Left lung (tissue), 10 donors: ENCODE measurements around the gene CREB3L1. TPM values are rescaled to one million over a fixed set of nuclear protein-coding genes. Genes with fewer than 3 reads are reported as not detected.

Experiments used
- ATAC-seq: fragments of 200-7000 bp; cut with Tn5 transposase; one replicate; pipeline ENCODE4 v1.9.1; 2020; ENCODE audit warnings: moderate library complexity
- DNase-seq, 4 donors: peaks; one replicate each; pipeline ENCODE4 v3.0.0-alpha.2; 2013 to 2020
- H3K27ac ChIP-seq, 2 donors: fragments of 200-600 bp; sonication (generic) in 1 of 2; one replicate each; pipeline versions ENCODE4 v1.5.0 to v1.8.0; 2020 to 2021
- H3K27me3 ChIP-seq, 2 donors: fragments of 200-600 bp; sonication (generic) in 1 of 2; one replicate each; pipeline versions ENCODE4 v1.5.0 to v1.8.0; 2020 to 2021
- H3K36me3 ChIP-seq, 2 donors: fragments of 200-600 bp; sonication (generic) in 1 of 2; one replicate each; pipeline versions ENCODE4 v1.5.0 to v1.8.0; 2020 to 2021
- H3K4me1 ChIP-seq, 2 donors: fragments of 200-600 bp; one replicate each; pipeline ENCODE4 v1.8.0; 2021
- H3K4me3 ChIP-seq, 2 donors: fragments of 200-600 bp; sonication (generic) in 1 of 2; one replicate each; pipeline versions ENCODE4 v1.5.0 to v1.8.0; 2020 to 2021; ENCODE audit warnings: mild to moderate bottlenecking in 1 of 2
- H3K9me3 ChIP-seq, 2 donors: fragments of 200-600 bp; sonication (generic) in 1 of 2; one replicate each; pipeline versions ENCODE4 v1.5.0 to v1.8.0; 2020 to 2021
- intact Hi-C, 2 donors: fragments of 100-400 bp; cut with DNase I; formaldehyde crosslinking; loops; one replicate each; pipeline versions ENCODE4 v1.11.2 to v1.14.2; 2022
- polyA plus RNA-seq, 6 donors: library from polyadenylated mRNA; unstranded; fragments of 120-200 nt; gene quantifications; one replicate each; pipeline ENCODE4 v1.2.1, GENCODE V29; 2013; ENCODE audit not compliant: insufficient read length in 6 of 6
- total RNA-seq, 2 donors: library from RNA; stranded (reverse); fragmentation: NEBNext Ultra II Directional; extraction: Animal tissue kit (Norgen Biotek cat#: 25700); gene quantifications; one replicate each; pipeline ENCODE4 v1.2.1, GENCODE V29; 2021
- TF ChIP-seq, protein P1 (sequence below), 2 donors: fragments of 200-600 bp; sonication (generic) in 1 of 2; IDR thresholded peaks; one replicate each; pipeline versions ENCODE4 v1.5.0 to v1.8.0; 2021; ENCODE audit warnings: antibody characterized with exemption in 2 of 2
- donor health status: DM: no; HTN: yes; CAD: no.
- donor health status: DM: no; HTN: no; CAD: no.

CREB3L1 gene
- total and polyA plus RNA-seq, 8 donors: 16.2 to 59.3 (median 26.1) TPM

DNA sequence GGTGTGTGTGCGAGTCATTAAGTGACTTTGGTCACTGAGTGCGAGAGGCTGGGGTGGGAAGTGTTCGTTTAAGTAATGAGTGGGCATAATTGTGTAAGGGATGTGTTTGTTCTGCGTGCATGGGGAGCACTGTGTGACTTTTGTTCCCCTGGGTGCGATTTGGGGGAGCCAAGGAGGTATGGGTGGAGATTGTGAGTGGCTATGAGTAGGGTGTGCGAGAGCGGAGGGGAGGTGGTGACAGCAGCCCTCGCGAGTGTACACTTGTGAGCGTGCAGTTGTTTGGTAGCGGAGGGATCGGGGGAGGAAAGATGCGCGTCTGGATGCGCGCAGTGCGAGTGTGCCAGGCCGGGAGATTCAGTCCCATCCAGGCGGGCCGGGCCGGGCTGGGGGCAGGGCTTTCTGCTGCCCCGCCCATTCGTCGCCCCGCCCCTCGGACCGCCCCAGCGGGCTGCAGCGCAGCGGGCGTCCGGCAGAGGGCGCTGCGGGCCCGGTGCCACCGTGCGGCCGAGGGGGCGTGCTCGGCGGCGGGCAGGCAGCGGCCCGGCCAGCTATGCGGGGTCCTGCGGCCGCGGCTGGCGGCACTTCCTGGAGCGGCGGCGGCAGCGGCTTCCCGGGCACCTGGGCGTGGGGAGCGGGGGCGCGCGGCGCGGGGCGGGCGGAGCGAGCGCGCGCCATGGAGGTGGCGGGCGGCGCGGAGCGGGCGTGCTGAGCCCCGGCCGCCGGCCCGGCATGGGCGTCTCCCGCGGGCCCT is 69.6 kb downstream of the CREB3L1 start, which contains the start of gene DGKZ:
Gene DGKZ (plus strand): TSS at position 578 of the 751 bp plus-strand sequence. CDS start 197 bp downstream, outside the sequence.
- peaks cover 17 to 93% of the 10 kb centered on the region in 2 donors for H3K4me1 ChIP-seq
- DNase-seq: peak; percentile 82 to 99 (median 87)

DNA sequence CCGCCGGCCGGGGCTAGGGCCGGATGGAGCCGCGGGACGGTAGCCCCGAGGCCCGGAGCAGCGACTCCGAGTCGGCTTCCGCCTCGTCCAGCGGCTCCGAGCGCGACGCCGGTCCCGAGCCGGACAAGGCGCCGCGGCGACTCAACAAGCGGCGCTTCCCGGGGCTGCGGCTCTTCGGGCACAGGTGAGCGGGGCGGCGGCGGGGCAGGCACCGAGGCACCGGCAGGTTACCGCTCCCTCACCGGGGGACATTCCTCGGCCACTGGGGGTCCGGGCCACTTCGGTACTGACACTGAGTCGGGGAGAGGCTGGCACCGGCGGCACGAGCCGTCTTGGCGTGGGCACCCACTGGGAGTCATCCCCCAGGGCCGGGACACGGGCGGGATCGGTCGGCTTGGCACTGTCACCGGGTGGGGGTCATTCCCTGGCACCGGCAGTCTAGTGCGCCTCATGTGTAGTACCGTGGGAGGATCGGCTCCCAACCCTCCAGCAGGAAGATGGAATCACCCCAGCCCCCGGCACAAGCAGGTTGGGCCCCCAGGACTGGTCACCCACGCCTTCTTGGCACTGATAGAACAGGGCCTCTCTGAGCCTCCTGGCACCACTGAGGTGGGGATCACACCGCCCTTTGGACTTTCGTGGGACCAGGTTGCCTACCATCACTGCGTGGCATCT is 70.3 kb downstream of the CREB3L1 start:
- intact Hi-C loops: no loop called here
- no peaks in the 10 kb centered on the region for H3K36me3 ChIP-seq
- no peaks in the 10 kb centered on the region for H3K9me3 ChIP-seq
- TF ChIP-seq, protein P1, sequence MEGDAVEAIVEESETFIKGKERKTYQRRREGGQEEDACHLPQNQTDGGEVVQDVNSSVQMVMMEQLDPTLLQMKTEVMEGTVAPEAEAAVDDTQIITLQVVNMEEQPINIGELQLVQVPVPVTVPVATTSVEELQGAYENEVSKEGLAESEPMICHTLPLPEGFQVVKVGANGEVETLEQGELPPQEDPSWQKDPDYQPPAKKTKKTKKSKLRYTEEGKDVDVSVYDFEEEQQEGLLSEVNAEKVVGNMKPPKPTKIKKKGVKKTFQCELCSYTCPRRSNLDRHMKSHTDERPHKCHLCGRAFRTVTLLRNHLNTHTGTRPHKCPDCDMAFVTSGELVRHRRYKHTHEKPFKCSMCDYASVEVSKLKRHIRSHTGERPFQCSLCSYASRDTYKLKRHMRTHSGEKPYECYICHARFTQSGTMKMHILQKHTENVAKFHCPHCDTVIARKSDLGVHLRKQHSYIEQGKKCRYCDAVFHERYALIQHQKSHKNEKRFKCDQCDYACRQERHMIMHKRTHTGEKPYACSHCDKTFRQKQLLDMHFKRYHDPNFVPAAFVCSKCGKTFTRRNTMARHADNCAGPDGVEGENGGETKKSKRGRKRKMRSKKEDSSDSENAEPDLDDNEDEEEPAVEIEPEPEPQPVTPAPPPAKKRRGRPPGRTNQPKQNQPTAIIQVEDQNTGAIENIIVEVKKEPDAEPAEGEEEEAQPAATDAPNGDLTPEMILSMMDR (IDR thresholded peaks at IDR 0.05): no peak
- H3K4me3 ChIP-seq: peak overlapping the region; percentile 80 to 88
- no peaks in the 10 kb centered on the region for H3K27me3 ChIP-seq
- peaks cover 17 to 93% of the 10 kb centered on the region in 2 donors for H3K4me1 ChIP-seq
- ATAC-seq (no peak), DNase-seq (peak in 1 of 4 donors; percentile 87)
- H3K27ac ChIP-seq: peak overlapping the region in 1 of 2 donors; percentile 69

More for the DNA sequence above, 69.6 kb downstream of the CREB3L1 start, which contains the start of gene DGKZ:
- Histone ChIP-seq H3K4me3 (peak within 1 kb of the TSS; percentile 80 to 88), H3K27ac (peak within 1 kb of the TSS; percentile 83 to 90), H3K36me3 (no peaks in the 10 kb centered on the region), H3K27me3 (no peaks in the 10 kb centered on the region), H3K9me3 (no peaks in the 10 kb centered on the region)
- peak; percentile 96 for ATAC-seq
- TF ChIP-seq, protein P1 (IDR thresholded peaks at IDR 0.05): peak; percentile 77 to 94
- intact Hi-C loops: no loop called here

DNA sequence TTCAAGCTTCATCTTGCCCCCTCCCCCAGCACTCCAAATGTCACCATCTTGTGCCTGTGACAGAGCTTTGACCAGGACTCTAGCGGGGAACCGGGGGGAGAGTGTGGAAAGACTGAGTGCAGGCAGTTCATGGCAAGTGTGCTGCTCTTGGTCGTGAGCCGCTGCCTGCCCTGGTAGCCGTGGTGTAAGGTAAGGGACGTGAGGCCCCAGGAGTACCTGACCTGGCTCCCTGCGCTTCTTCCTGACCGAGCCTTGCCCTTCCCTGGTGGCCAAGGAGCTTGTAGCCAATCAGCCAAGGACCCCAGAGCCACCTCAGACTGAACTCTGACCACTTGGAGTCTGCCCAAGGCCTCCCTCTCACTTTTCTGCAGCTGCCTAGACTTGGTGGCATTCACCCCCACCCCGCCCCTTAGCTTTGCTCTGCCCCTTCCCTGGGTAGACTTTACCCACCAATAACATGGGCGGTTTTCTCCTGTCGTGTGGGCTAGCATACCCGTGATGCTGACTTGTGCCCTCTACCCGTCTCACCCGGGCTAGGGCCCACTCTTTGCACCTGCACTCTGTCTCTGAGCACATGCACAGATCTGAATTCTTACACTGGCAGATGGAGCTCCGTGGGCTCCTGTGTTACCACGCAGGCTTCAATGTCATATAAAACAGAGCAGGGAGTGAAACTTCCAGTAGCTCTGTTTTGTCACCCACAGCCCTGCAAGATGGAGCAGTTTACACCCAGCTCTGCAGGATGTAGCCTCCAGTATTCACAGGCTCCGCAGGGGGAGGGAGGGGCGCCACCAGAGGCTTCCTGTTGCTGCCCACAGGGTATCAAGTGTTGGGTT is 71.3 kb downstream of the CREB3L1 start:
- no peak for DNase-seq
- peak overlapping the region in 1 of 2 donors; percentile 69 for H3K27ac ChIP-seq
- peaks cover 17 to 93% of the 10 kb centered on the region in 2 donors for H3K4me1 ChIP-seq
- intact Hi-C loops: no loop called here
- no peaks in the 10 kb centered on the region for H3K36me3 ChIP-seq
- TF ChIP-seq, protein P1 (IDR thresholded peaks at IDR 0.05): no peak
- no peak for ATAC-seq
- peak overlapping the region in 1 of 2 donors; percentile 88 for H3K4me3 ChIP-seq
- H3K27me3 ChIP-seq: no peaks in the 10 kb centered on the region
- H3K9me3 ChIP-seq: no peaks in the 10 kb centered on the region

DNA sequence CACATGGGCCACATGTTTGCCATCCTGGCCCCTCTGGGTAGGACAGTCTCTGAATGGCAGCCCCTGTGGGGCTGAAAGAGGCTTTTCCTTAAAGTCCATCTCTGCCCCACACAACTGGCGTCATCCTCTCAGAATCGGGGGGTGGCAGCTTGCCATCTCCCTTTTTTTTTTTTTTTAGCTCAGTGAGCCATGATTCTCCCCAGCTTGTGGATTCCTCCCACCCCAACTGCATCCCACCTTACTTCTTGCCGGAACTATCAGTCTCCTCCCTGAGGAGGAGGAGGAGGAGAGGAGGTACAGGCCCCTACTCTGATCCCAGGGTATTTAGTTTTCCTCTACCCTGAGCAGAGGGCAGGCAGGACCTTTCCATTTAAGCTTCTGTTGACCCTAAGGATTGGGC is 73.2 kb downstream of the CREB3L1 start:
- H3K9me3 ChIP-seq: no peaks in the 10 kb centered on the region
- peak overlapping the region in 1 of 2 donors; percentile 26 for H3K27ac ChIP-seq
- DNase-seq: no peak
- H3K36me3 ChIP-seq: no peaks in the 10 kb centered on the region
- TF ChIP-seq, protein P1 (IDR thresholded peaks at IDR 0.05): no peak
- no peak for ATAC-seq
- no peaks in the 10 kb centered on the region for H3K27me3 ChIP-seq
- H3K4me1 ChIP-seq: peaks cover 13 to 88% of the 10 kb centered on the region in 2 donors
- no peak overlapping the region for H3K4me3 ChIP-seq
- intact Hi-C loops: no loop called here
